ENCODE measurements around the gene PLEKHH2.

PLEKHH2 gene

DNA sequence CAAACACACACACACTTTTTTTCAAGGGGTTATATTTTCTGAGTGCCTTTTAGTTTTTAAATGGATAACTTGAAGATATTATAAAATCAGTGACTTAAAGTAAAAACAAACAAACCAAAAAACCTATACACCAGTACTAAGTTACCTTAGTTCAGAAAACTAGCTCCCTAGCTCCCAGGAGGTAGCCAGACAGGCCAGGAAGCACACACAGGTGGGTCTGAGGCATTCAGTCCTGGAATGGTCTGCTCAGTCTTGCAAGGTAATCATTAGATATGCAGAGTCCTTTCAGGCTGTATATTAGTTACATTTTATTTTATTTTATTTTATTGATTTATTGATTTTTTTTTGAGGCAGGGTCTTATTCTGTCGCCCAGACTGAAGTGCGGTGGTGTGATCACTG, 126.0 kb downstream of the PLEKHH2 start:
- DNase-seq (ENCODE audit: low spot score), result no peak
- no peaks in the 10 kb centered on the region for H3K27me3 ChIP-seq (ENCODE audit: insufficient read depth, poor library complexity, severe bottlenecking)
- no peaks in the 10 kb centered on the region for H3K36me3 ChIP-seq (ENCODE audit: low read depth)
- H3K4me3 ChIP-seq (ENCODE audit: severe bottlenecking), result no peak overlapping the region
- TF ChIP-seq, protein P1, sequence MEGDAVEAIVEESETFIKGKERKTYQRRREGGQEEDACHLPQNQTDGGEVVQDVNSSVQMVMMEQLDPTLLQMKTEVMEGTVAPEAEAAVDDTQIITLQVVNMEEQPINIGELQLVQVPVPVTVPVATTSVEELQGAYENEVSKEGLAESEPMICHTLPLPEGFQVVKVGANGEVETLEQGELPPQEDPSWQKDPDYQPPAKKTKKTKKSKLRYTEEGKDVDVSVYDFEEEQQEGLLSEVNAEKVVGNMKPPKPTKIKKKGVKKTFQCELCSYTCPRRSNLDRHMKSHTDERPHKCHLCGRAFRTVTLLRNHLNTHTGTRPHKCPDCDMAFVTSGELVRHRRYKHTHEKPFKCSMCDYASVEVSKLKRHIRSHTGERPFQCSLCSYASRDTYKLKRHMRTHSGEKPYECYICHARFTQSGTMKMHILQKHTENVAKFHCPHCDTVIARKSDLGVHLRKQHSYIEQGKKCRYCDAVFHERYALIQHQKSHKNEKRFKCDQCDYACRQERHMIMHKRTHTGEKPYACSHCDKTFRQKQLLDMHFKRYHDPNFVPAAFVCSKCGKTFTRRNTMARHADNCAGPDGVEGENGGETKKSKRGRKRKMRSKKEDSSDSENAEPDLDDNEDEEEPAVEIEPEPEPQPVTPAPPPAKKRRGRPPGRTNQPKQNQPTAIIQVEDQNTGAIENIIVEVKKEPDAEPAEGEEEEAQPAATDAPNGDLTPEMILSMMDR (IDR thresholded peaks at IDR 0.05; ENCODE audit: poor library complexity, severe bottlenecking), result no peak
- no peak overlapping the region for H3K27ac ChIP-seq (ENCODE audit: poor library complexity, severe bottlenecking)
- no peaks in the 10 kb centered on the region for H3K9me3 ChIP-seq (ENCODE audit: severe bottlenecking)
- peaks cover 17% of the 10 kb centered on the region for H3K4me1 ChIP-seq (ENCODE audit: insufficient read depth, poor library complexity, severe bottlenecking)
- ATAC-seq (ENCODE audit: low read depth), result no peak

DNA sequence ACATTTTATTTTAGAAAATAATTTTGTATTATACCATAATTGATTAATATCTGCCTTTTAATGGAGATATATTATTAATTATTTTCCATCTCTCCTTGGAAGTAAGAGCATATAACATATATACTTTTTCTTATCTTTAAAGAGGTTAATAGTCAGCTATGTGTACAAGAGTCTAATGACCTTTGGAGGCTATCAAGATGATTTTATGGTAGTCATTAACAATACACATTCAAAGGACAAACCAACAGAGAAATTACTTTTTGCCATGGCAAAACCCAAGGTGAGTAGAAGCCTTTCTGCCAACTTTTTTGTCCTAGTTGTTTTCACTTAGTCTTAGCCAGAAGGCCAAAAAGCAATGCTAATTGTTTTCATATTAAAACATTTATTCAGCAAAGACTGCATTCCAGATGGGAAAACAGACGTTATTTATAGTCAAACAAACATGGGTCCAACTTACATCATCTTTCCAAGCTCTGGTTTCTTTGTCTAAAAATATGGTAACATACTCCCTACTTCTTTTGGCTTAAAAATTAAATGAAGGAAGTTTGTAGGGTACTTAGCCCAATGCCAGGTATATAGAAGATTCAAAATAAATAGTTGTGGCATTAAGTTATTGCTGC, 127.1 kb downstream of the PLEKHH2 start:
- peaks cover 8% of the 10 kb centered on the region for H3K4me1 ChIP-seq (ENCODE audit: insufficient read depth, poor library complexity, severe bottlenecking)
- TF ChIP-seq, protein P1 (IDR thresholded peaks at IDR 0.05; ENCODE audit: poor library complexity, severe bottlenecking), result no peak
- DNase-seq (ENCODE audit: low spot score) (no peak), ATAC-seq (ENCODE audit: low read depth) (no peak)
- H3K4me3 ChIP-seq (ENCODE audit: severe bottlenecking), result no peak overlapping the region
- H3K27ac ChIP-seq (ENCODE audit: poor library complexity, severe bottlenecking), result no peak overlapping the region
- no peaks in the 10 kb centered on the region for H3K36me3 ChIP-seq (ENCODE audit: low read depth)
- H3K27me3 ChIP-seq (ENCODE audit: insufficient read depth, poor library complexity, severe bottlenecking), result no peaks in the 10 kb centered on the region
- no peaks in the 10 kb centered on the region for H3K9me3 ChIP-seq (ENCODE audit: severe bottlenecking)

DNA sequence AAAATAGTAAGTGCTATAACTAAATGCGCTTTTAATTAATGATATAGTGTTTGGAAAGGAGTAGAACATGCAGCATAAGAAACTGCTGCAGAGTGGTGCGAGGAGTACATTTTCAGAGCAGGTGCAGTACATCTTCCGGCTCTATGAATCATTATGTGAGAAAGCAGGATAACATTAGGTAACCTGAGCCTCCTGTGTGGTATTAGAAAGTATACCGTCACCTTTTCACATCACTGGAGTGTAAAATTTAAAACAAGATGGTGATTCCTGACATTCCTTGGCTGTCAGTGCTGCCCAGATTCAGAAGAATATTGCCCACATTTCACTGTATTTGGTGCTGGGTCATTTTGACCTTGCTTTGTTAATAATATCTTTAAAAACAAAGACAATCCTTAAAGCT, 128.9 kb downstream of the PLEKHH2 start:
- Histone ChIP-seq H3K9me3 (ENCODE audit: severe bottlenecking) (no peaks in the 10 kb centered on the region), H3K4me3 (ENCODE audit: severe bottlenecking) (no peak overlapping the region), H3K27ac (ENCODE audit: poor library complexity, severe bottlenecking) (no peak overlapping the region), H3K27me3 (ENCODE audit: insufficient read depth, poor library complexity, severe bottlenecking) (no peaks in the 10 kb centered on the region), H3K4me1 (ENCODE audit: insufficient read depth, poor library complexity, severe bottlenecking) (no peaks in the 10 kb centered on the region), H3K36me3 (ENCODE audit: low read depth) (no peaks in the 10 kb centered on the region)
- ATAC-seq (ENCODE audit: low read depth) (peak; percentile 97), DNase-seq (ENCODE audit: low spot score) (no peak)
- TF ChIP-seq, protein P1 (IDR thresholded peaks at IDR 0.05; ENCODE audit: poor library complexity, severe bottlenecking), result no peak

DNA sequence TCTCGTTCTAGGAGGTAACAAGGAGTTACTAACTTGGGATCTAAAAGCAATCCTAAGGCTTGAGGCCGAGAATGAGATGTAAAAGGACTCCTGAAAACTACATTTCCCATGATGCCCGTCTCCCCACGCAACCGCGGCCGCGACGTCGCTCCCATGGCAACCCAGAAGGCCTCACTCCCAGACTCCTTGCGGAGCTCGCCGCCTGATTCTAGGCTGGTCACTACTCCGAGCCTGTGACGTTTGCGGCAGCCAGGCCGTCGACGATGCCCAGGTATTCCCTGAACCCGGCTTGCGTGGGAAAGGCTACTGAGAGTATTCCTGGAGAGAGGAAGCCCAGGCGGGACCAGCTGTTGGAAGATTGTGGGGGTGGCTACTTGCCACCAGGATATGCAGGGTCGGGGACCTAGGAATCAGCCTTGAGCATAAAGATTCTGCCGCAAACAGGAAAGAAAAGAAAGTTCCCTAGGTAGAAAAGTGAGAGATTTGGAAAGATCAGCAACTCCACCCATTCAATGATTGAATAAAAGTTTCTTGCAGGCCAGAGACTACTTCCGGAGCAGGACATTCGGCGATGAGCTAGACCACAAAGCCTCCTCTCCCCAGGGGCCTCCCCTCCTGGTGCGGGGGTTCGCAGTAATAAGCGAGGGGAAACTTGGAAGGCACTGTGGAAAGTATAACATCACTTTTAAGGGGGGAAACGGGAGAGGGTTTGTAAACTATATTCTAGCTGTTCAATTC, 137.0 kb downstream of the PLEKHH2 start, which contains the start of gene DYNC2LI1:
DYNC2LI1 (plus strand) TSS at position 164 of the 738 bp plus-strand sequence; CDS start at position 264, 100 bp downstream.
- Histone ChIP-seq H3K27ac (ENCODE audit: poor library complexity, severe bottlenecking) (peak within 1 kb of the TSS; percentile 66), H3K27me3 (ENCODE audit: insufficient read depth, poor library complexity, severe bottlenecking) (no peaks in the 10 kb centered on the region), H3K4me3 (ENCODE audit: severe bottlenecking) (peak within 1 kb of the TSS; percentile 72), H3K36me3 (ENCODE audit: low read depth) (peaks cover 6% of the 10 kb centered on the region; the same call in 1 of the 2 replicates), H3K4me1 (ENCODE audit: insufficient read depth, poor library complexity, severe bottlenecking) (peaks cover 7% of the 10 kb centered on the region), H3K9me3 (ENCODE audit: severe bottlenecking) (peaks cover 2% of the 10 kb centered on the region)
- TF ChIP-seq, protein P1 (IDR thresholded peaks at IDR 0.05; ENCODE audit: poor library complexity, severe bottlenecking), result no peak
- ATAC-seq (ENCODE audit: low read depth) (peak; percentile 100), DNase-seq (ENCODE audit: low spot score) (peak; percentile 91)
